ENCODE data around the gene PARVB.

DNA sequence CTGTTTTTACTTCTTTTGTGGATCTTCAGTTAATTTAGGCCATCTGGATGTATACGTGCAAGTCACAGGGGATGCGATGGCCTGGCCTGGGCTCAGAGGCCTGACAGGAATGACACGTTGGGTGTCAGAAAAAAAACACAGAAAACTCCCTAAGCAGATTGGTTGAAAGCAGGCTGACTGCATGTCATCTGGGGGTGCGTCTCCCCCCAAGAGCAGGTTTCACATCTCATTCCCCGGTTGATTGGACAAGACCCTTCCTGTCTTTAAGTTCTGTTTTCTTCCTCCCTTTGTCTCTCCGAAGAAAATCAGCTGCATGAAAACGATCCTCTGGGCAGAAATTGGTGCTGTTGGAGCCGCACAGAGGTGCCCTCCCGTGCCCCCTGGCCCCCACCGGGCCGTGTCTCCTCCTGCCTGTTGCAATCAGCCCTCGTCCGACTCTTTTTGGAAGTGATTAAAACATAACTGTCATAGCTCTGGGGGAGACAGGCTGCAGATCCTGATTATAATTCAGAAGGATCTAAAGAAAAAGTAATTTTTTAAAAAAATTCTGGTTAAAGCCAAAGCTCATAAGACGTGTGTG is 84.8 kb downstream of the PARVB start:
- no peak for TF ChIP-seq CTCF (IDR thresholded peaks at IDR 0.05)
- TF ChIP-seq EP300 (IDR thresholded peaks at IDR 0.05) = no peak
- no peak for TF ChIP-seq POLR2A (IDR thresholded peaks at IDR 0.05)
